NB4 (cell line): Measurements from ENCODE around the gene HMG20A.

Source experiments
- POLR2A ChIP-seq: IDR thresholded peaks from 2 replicates; pipeline ENCODE4 v1.6.1; 2011; ENCODE audit warnings: mild to moderate bottlenecking; ENCODE audit not compliant: insufficient read length; ENCODE audit errors: extremely low read depth
- TF ChIP-seq, protein P1 (sequence below): IDR thresholded peaks from one replicate; pipeline ENCODE4 v1.5.1; 2012; ENCODE audit warnings: low read depth, low read length
- TF ChIP-seq, protein P2 (sequence below): IDR thresholded peaks from 2 replicates; pipeline ENCODE4 v1.6.1; 2011; ENCODE audit warnings: low read depth, low read length

DNA sequence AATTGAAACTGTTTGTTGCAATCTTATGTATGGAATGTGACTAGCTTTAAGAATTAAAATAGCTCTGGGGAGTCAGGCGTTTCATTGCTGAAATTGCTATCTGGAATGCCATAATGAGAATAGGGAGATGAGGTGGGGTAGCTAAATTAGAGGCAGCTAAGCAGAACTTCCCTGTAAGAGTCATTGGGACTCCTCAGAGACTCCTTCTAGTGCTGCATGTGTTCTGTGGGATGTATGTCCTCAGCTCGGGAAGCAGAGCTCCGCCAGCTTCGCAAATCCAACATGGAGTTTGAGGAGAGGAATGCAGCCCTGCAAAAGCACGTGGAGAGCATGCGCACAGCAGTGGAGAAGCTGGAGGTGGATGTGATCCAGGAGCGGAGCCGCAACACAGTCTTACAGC lies 57.4 kb downstream of the HMG20A start:
- TF ChIP-seq, protein P1, sequence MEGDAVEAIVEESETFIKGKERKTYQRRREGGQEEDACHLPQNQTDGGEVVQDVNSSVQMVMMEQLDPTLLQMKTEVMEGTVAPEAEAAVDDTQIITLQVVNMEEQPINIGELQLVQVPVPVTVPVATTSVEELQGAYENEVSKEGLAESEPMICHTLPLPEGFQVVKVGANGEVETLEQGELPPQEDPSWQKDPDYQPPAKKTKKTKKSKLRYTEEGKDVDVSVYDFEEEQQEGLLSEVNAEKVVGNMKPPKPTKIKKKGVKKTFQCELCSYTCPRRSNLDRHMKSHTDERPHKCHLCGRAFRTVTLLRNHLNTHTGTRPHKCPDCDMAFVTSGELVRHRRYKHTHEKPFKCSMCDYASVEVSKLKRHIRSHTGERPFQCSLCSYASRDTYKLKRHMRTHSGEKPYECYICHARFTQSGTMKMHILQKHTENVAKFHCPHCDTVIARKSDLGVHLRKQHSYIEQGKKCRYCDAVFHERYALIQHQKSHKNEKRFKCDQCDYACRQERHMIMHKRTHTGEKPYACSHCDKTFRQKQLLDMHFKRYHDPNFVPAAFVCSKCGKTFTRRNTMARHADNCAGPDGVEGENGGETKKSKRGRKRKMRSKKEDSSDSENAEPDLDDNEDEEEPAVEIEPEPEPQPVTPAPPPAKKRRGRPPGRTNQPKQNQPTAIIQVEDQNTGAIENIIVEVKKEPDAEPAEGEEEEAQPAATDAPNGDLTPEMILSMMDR = no peak
- TF ChIP-seq, protein P2, sequence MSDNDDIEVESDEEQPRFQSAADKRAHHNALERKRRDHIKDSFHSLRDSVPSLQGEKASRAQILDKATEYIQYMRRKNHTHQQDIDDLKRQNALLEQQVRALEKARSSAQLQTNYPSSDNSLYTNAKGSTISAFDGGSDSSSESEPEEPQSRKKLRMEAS = no peak
- TF ChIP-seq POLR2A = no peak
